GM19035 (cell line): ENCODE results near the gene HECTD4.

Source experiments
- ATAC-seq: cut with Tn5 transposase; IDR thresholded peaks from one replicate; pipeline ENCODE4 v1.9.1; 2021; ENCODE audit not compliant: unreplicated experiment

The HECTD4 gene

GRCh38 chr12:112219195-112219594 is 163.0 kb downstream of the HECTD4 start:
- no peak for ATAC-seq

- ATAC-seq: no peak
Measured at GRCh38 chr12:112218150-112218549, 164.1 kb downstream of the HECTD4 start.

- ATAC-seq: no peak
Measured at GRCh38 chr12:112217647-112218046, 164.6 kb downstream of the HECTD4 start.

GRCh38 chr12:112216223-112216622 is 166.0 kb downstream of the HECTD4 start:
- ATAC-seq: no peak

GRCh38 chr12:112214064-112214463 is 168.2 kb downstream of the HECTD4 start:
- no peak for ATAC-seq

- ATAC-seq: no peak
Measured at GRCh38 chr12:112208301-112208910, 173.8 kb downstream of the HECTD4 start.

- no peak for ATAC-seq
Measured at GRCh38 chr12:112207397-112207924, 174.8 kb downstream of the HECTD4 start.

GRCh38 chr12:112206944-112207343 is 175.3 kb downstream of the HECTD4 start:
- ATAC-seq: no peak

GRCh38 chr12:112199136-112199535 is 183.1 kb downstream of the HECTD4 start:
- ATAC-seq: no peak

- ATAC-seq: no peak
Measured at GRCh38 chr12:112198120-112198733, 184.0 kb downstream of the HECTD4 start.

- no peak for ATAC-seq
Measured at GRCh38 chr12:112196196-112196875, 185.9 kb downstream of the HECTD4 start.

GRCh38 chr12:112194601-112195247 is 187.5 kb downstream of the HECTD4 start:
- ATAC-seq: no peak

- no peak for ATAC-seq
Measured at GRCh38 chr12:112192475-112192874, 189.8 kb downstream of the HECTD4 start.

GRCh38 chr12:112191840-112192321 is 190.3 kb downstream of the HECTD4 start:
- ATAC-seq: no peak

- ATAC-seq: no peak
Measured at GRCh38 chr12:112191201-112191600, 191.0 kb downstream of the HECTD4 start.

- ATAC-seq: no peak
Measured at GRCh38 chr12:112190231-112191025, 191.8 kb downstream of the HECTD4 start.

- ATAC-seq: no peak
Measured at GRCh38 chr12:112188130-112188830, 194.0 kb downstream of the HECTD4 start.

GRCh38 chr12:112185093-112185923 is 196.9 kb downstream of the HECTD4 start:
- no peak for ATAC-seq
